Heart right ventricle (tissue), 16 donors: ENCODE results near the gene CPOX. TPM values are rescaled to one million over a fixed set of nuclear protein-coding genes. Genes with fewer than 3 reads are reported as not detected.

Experiments
- ATAC-seq, 8 donors: fragments of 200-7000 bp; cut with Tn5 transposase; one replicate each; pipeline ENCODE4 v1.9.1; 2020; ENCODE audit warnings: mild to moderate bottlenecking in 8 of 8, moderate library complexity in 8 of 8, moderate number of reproducible peaks in 1 of 8
- DNase-seq, 2 donors: peaks; one replicate each; pipeline ENCODE4 v3.0.0-alpha.2; 2020
- H3K27ac ChIP-seq, 10 donors: fragments of 200-600 bp; sonication (generic) in 2 of 10; one replicate each; pipeline versions ENCODE4 v1.5.0 to v1.8.0; 2020 to 2022; ENCODE audit warnings: mild to moderate bottlenecking in 3 of 10
- H3K27me3 ChIP-seq, 7 donors: fragments of 200-600 bp; one replicate each; pipeline ENCODE4 v1.8.0; 2021 to 2022; ENCODE audit warnings: mild to moderate bottlenecking in 2 of 7
- H3K36me3 ChIP-seq, 9 donors: fragments of 200-600 bp; sonication (generic) in 1 of 9; one replicate each; pipeline versions ENCODE4 v1.5.0 to v1.8.0; 2020 to 2022; ENCODE audit warnings: mild to moderate bottlenecking in 2 of 9
- H3K4me1 ChIP-seq, 9 donors: fragments of 200-600 bp; sonication (generic) in 1 of 9; one replicate each; pipeline versions ENCODE4 v1.5.0 to v1.8.0; 2020 to 2022; ENCODE audit warnings: mild to moderate bottlenecking in 4 of 9
- H3K4me3 ChIP-seq, 10 donors: fragments of 200-600 bp; sonication (generic) in 2 of 10; one replicate each; pipeline versions ENCODE4 v1.5.0 to v1.8.0; 2020 to 2022; ENCODE audit warnings: mild to moderate bottlenecking in 7 of 10, moderate library complexity in 2 of 10
- H3K9me3 ChIP-seq, 11 donors: fragments of 200-600 bp in 10 of 11; sonication (generic) in 2 of 11; one replicate each; pipeline versions ENCODE4 v1.5.0 to v1.8.0; 2013 to 2022; ENCODE audit warnings: mild to moderate bottlenecking in 2 of 11, control low read depth in 1 of 11, moderate library complexity in 1 of 11
- CTCF ChIP-seq, 9 donors: fragments of 200-600 bp; sonication (generic) in 2 of 9; IDR thresholded peaks; one replicate each; pipeline versions ENCODE4 v1.5.0 to v1.8.0; 2021 to 2022; ENCODE audit warnings: antibody characterized with exemption in 9 of 9, mild to moderate bottlenecking in 5 of 9, moderate library complexity in 1 of 9
- WGBS, 2 donors: extraction: QIAGEN DNeasy Blood & Tissue Kit; methylation state at CpG; one replicate each; pipeline ENCODE4 v1.1.7; 2013; ENCODE audit warnings: inconsistent platforms in 1 of 2; 5-methylcytosine and 5-hydroxymethylcytosine counted together
- intact Hi-C, 10 donors: fragments of 100-400 bp; cut with DNase I; formaldehyde crosslinking; loops; one replicate each; pipeline versions ENCODE4 v1.11.1 to v1.14.2; 2022
- polyA plus RNA-seq, 2 donors: library from polyadenylated mRNA; stranded (reverse); fragments of 200-250 nt; gene quantifications; one replicate each; pipeline ENCODE4 v1.2.3, GENCODE V29; 2013
- total RNA-seq, 10 donors: library from RNA; stranded (reverse); fragmentation: NEBNext Ultra II Directional in 3 of 10; extraction: Animal tissue kit (Norgen Biotek cat#: 25700) in 3 of 10; gene quantifications; one replicate each; pipeline versions ENCODE4 v1.2.1 to v1.2.4, GENCODE V29; 2021 to 2023
- donor health status: Arrhythmogenic right ventricular cardiomyopathy.
- donor health status: ischemic (EF 13 %, LVEDD 7.1; RV severe dilation, severe dysfunction).
- donor health status: healthy with polysubstance abuse.
- donor health status: DM: no; HTN: yes; CAD: no.
- donor health status: DM: no; HTN: no; CAD: no.
- donor health status: ischemic (EF 25% LVEDD 6.9; RV normal size, moderate dysfunction).
- donor health status: ischemic (EF 25% LVEDD 5.7; RV mildly dilated, moderate dysfunction).
- donor health status: healthy.
- donor health status: DM: yes; HTN: yes; CAD: no.
- donor health status: Ischemic cardiomyopathy.
- donor health status: ischemic (EF 35%, LVEDD 5.7; RV mildly dilated, moderate dysfunction).
- donor health status: nonischemic (EF 11% LVEDD 7.7; RV severe dilation, severe dysfunction).
- donor health status: DM: yes; HTN: yes; CAD: no.
- donor health status: PGD.
- donor health status: ischemic (EF 29% LVEDD 5.4; RV normal size, mild dysfunction).
- donor health status: nonischemic (EF 23%, LVEDD 6.1; RV moderate dilation, normal function).

CPOX gene
- total and polyA plus RNA-seq, 12 donors = 7.7 to 12.5 (median 11.0) TPM

DNA sequence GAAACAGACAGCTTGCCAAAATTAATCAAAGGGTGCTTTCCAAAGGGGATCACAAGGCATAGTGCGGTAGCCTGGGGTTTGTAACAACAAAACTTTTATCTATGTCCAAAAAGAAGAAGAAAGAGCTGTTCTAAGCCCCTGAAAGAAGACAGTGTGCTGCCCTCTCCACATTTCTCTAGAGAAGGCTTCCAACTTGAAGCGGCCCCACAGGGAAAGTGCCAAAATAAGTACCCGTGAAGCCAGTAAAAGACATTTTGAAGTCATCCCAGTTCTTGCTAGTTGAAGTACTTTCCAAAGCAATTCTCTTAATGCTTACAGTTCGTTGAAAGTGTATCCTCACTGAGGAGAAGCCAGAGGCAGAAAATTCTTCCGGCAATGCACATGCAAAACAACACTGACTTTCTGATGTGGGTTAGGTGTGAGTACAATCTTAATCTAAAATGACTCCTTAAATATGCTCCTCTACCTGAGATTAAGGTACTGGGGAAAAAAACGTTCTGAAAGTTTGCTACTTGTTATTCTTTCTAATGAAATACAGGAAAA lies 40.3 kb downstream of the CPOX start:
- no peaks in the 10 kb centered on the region for H3K36me3 ChIP-seq
- WGBS, 2 donors = 69 to 79% methylated on average over 6 of the region's 6 CpGs
- DNase-seq = no peak
- H3K27me3 ChIP-seq = peaks cover 0 to 6% (median 0%) of the 10 kb centered on the region in 7 donors
- H3K27ac ChIP-seq = peak overlapping the region in 1 of 10 donors; percentile 18
- intact Hi-C loops = no loop called here
- H3K9me3 ChIP-seq = no peaks in the 10 kb centered on the region
- no peak overlapping the region for H3K4me3 ChIP-seq
- no peak for ATAC-seq
- no peak for TF ChIP-seq CTCF (IDR thresholded peaks at IDR 0.05)
- H3K4me1 ChIP-seq = peaks cover 0 to 8% (median 0%) of the 10 kb centered on the region in 9 donors

- H3K27ac ChIP-seq = peak overlapping the region in 1 of 10 donors; percentile 18
- ATAC-seq (no peak), DNase-seq (no peak)
- TF ChIP-seq CTCF (IDR thresholded peaks at IDR 0.05) = no peak
- no peaks in the 10 kb centered on the region for H3K9me3 ChIP-seq
- peaks cover 0 to 8% (median 0%) of the 10 kb centered on the region in 9 donors for H3K4me1 ChIP-seq
- WGBS, 2 donors = 81 to 84% methylated on average over 4 of the region's 4 CpGs
- H3K27me3 ChIP-seq = peaks cover 0 to 8% (median 0%) of the 10 kb centered on the region in 7 donors
- intact Hi-C loops = no loop called here
- H3K36me3 ChIP-seq = no peaks in the 10 kb centered on the region
- H3K4me3 ChIP-seq = no peak overlapping the region
Measured at GRCh38 chr3:98552232-98553020, 41.0 kb downstream of the CPOX start.

- DNase-seq = no peak
- WGBS, 2 donors = 53 to 59% methylated on average over 3 of the region's 3 CpGs
- no peaks in the 10 kb centered on the region for H3K36me3 ChIP-seq
- H3K4me1 ChIP-seq = peaks cover 0 to 8% (median 0%) of the 10 kb centered on the region in 9 donors
- intact Hi-C loops = no loop called here
- H3K27me3 ChIP-seq = peaks cover 0 to 8% (median 0%) of the 10 kb centered on the region in 7 donors
- no peak overlapping the region for H3K27ac ChIP-seq
- no peaks in the 10 kb centered on the region for H3K9me3 ChIP-seq
- no peak overlapping the region for H3K4me3 ChIP-seq
- no peak for ATAC-seq
- TF ChIP-seq CTCF (IDR thresholded peaks at IDR 0.05) = no peak
Measured at GRCh38 chr3:98551754-98552153, 41.7 kb downstream of the CPOX start.

DNA sequence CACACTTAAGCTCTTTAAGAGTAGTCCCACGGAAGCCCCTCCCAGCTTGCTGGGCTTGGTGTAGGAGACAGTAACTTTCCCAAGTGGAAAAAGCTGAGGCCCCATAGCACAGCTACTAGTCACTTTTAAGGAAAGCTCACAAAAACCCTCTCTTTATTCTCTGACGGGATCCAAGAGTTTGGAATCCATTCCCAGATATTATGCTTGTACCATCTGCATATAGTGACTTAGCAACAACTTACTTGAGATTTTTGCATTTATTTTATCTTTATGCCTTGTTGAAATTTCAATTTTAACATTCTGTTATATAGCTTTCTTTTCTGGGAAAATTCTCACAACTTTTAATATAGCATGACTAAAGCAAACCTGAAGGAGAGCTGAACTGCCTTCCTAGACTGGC lies 42.2 kb downstream of the CPOX start:
- Histone ChIP-seq H3K4me1 (peaks cover 0 to 8% (median 0%) of the 10 kb centered on the region in 9 donors), H3K36me3 (no peaks in the 10 kb centered on the region), H3K27ac (no peak overlapping the region), H3K4me3 (no peak overlapping the region), H3K27me3 (peaks cover 0 to 8% (median 4%) of the 10 kb centered on the region in 7 donors), H3K9me3 (no peaks in the 10 kb centered on the region)
- 88 to 92% methylated on average over 2 of the region's 2 CpGs for WGBS, 2 donors
- DNase-seq = no peak
- no peak for ATAC-seq
- intact Hi-C loops = no loop called here
- TF ChIP-seq CTCF (IDR thresholded peaks at IDR 0.05) = no peak
